Measurements from ENCODE around the gene WWOX. TPM values are rescaled to one million over a fixed set of nuclear protein-coding genes. Genes with fewer than 3 reads are reported as not detected.

The WWOX gene
- total and polyA plus RNA-seq, 2 of the 13 experiments (the other 11 are each of a cell fraction or from before 2014, with no cell fraction given): 9.1 to 37.4 TPM

- Histone ChIP-seq H3K27ac (ENCODE audit: extremely low read length, insufficient read depth, low read length) (no peak overlapping the region), H3K27me3 (ENCODE audit: control insufficient read depth in 1 of 2, insufficient read depth in 2 of 2, low read length in 2 of 2) (no peaks in the 10 kb centered on the region), H4K20me1 (ENCODE audit: insufficient read depth, low read length) (no peaks in the 10 kb centered on the region), H3K4me1 (ENCODE audit: insufficient read depth, low read length) (no peaks in the 10 kb centered on the region), H3K79me2 (ENCODE audit: insufficient read depth, low read length) (no peaks in the 10 kb centered on the region), H3K9ac (ENCODE audit: insufficient read depth, low read depth, low read length) (no peak overlapping the region), H3K36me3 (replicated peaks in 1 of 2; ENCODE audit: control insufficient read depth in 1 of 2, insufficient read depth in 2 of 2, low read length in 2 of 2) (no peaks in the 10 kb centered on the region), H3K9me3 (ENCODE audit: low read length) (no peaks in the 10 kb centered on the region), H2AFZ (ENCODE audit: low read length) (no peak overlapping the region), H3K4me2 (ENCODE audit: low read depth, low read length) (no peak overlapping the region), H3K4me3 (replicated peaks in 1 of 3; ENCODE audit: insufficient read depth in 1 of 3, low read depth in 2 of 3, low read length in 3 of 3) (no peak overlapping the region)
- no peak for FAIRE-seq
- no TSS peak for BruUV-seq (replicated peaks)
- in situ Hi-C loops (cut with HindIII; ENCODE audit: extremely low pct_ligation_motif_present, low pct_unique_long_range_greater_than_20kb): no loop called here
- TF ChIP-seq ZBTB7B (CRISPR knock-in tag; IDR thresholded peaks at IDR 0.05) (no peak), ZNF543 (CRISPR knock-in tag; IDR thresholded peaks at IDR 0.05) (peak; percentile 96)
- ChIA-PET POLR2A (no interaction called here), CTCF (ENCODE audit: low intra/inter-chr PET ratio, low total read pairs) (no interaction called here)
- intact Hi-C loops (cut with micrococcal nuclease; ENCODE audit: unreplicated experiment): no loop called here
- DNase-seq (ENCODE audit: low spot score): no peak
- WGBS (ENCODE audit: low lambda C conversion rate): 100% methylated on average over 1 of the region's 1 CpG
- ATAC-seq: no peak
Observed at GRCh38 chr16:78560997-78561396, 461.5 kb downstream of the WWOX start.

- H3K4me2 ChIP-seq (ENCODE audit: low read depth, low read length): no peak overlapping the region
- no peak for DNase-seq (ENCODE audit: low spot score)
- no TSS peak for BruUV-seq (replicated peaks)
- no peak for FAIRE-seq
- no peaks in the 10 kb centered on the region for H3K79me2 ChIP-seq (ENCODE audit: insufficient read depth, low read length)
- no peak overlapping the region for H2AFZ ChIP-seq (ENCODE audit: low read length)
- ATAC-seq: no peak
- in situ Hi-C loops (cut with HindIII; ENCODE audit: extremely low pct_ligation_motif_present, low pct_unique_long_range_greater_than_20kb) (no loop called here), intact Hi-C loops (cut with micrococcal nuclease; ENCODE audit: unreplicated experiment) (no loop called here)
- H3K27ac ChIP-seq (ENCODE audit: extremely low read length, insufficient read depth, low read length): no peak overlapping the region
- no peaks in the 10 kb centered on the region for H3K9me3 ChIP-seq (ENCODE audit: low read length)
- H4K20me1 ChIP-seq (ENCODE audit: insufficient read depth, low read length): no peaks in the 10 kb centered on the region
- no peak overlapping the region for H3K9ac ChIP-seq (ENCODE audit: insufficient read depth, low read depth, low read length)
- no peaks in the 10 kb centered on the region for H3K4me1 ChIP-seq (ENCODE audit: insufficient read depth, low read length)
- ChIA-PET CTCF (ENCODE audit: low intra/inter-chr PET ratio, low total read pairs) (no interaction called here), POLR2A (no interaction called here)
- no peak for TF ChIP-seq ZNF232 (CRISPR knock-in tag; IDR thresholded peaks at IDR 0.05; ENCODE audit: borderline replicate concordance)
- TF ChIP-seq ZNF556 (CRISPR knock-in tag; IDR thresholded peaks at IDR 0.05; ENCODE audit: borderline replicate concordance): no peak
- no peak for TF ChIP-seq ZNF496 (CRISPR knock-in tag; IDR thresholded peaks at IDR 0.05; ENCODE audit: insufficient replicate concordance)
- TF ChIP-seq ZNF670 (CRISPR knock-in tag; IDR thresholded peaks at IDR 0.05; ENCODE audit: borderline replicate concordance): no peak
- TF ChIP-seq DMAP1 (CRISPR knock-in tag; IDR thresholded peaks at IDR 0.05): no peak
- TF ChIP-seq ZNF557 (CRISPR knock-in tag; IDR thresholded peaks at IDR 0.05): no peak
- TF ChIP-seq RNF2 (conservative IDR thresholded peaks at IDR 0.05; ENCODE audit: low read depth): no peak
- WGBS (ENCODE audit: low lambda C conversion rate): 100% methylated on average over 6 of the region's 6 CpGs
- no peak overlapping the region for H3K4me3 ChIP-seq (replicated peaks in 1 of 3; ENCODE audit: insufficient read depth in 1 of 3, low read depth in 2 of 3, low read length in 3 of 3)
- no peaks in the 10 kb centered on the region for H3K36me3 ChIP-seq (replicated peaks in 1 of 2; ENCODE audit: control insufficient read depth in 1 of 2, insufficient read depth in 2 of 2, low read length in 2 of 2)
- no peaks in the 10 kb centered on the region for H3K27me3 ChIP-seq (ENCODE audit: control insufficient read depth in 1 of 2, insufficient read depth in 2 of 2, low read length in 2 of 2)
Observed at GRCh38 chr16:78562111-78562510, 462.7 kb downstream of the WWOX start.
